H1 (cell line): Measurements from ENCODE around the gene RARRES1. TPM values are rescaled to one million over a fixed set of nuclear protein-coding genes. Genes with fewer than 3 reads are reported as not detected.

ENCODE experiments used
- CTCF ChIA-PET: fragments of 300-600 bp; sonication (Branson Sonifier 250); formaldehyde crosslinking; loops from one replicate; lab custom pipeline; 2021; ENCODE audit not compliant: partially characterized antibody; lab: Charles Lee
- POLR2A ChIA-PET: fragments of 300-600 bp; sonication (Branson Sonifier 250); formaldehyde crosslinking; loops from one replicate; lab custom pipeline; 2021; ENCODE audit warnings: inconsistent platforms; ENCODE audit not compliant: partially characterized antibody; lab: Charles Lee
- DNase-seq, 2 experiments: peaks; one replicate each; pipeline versions ENCODE4 v3.0.0 to v3.0.0-alpha.2; 2010 to 2022; ENCODE audit warnings: low spot score in 2 of 2, low read depth in 1 of 2, mixed read lengths in 1 of 2
- FAIRE-seq: peaks from 2 replicates; lab custom pipeline; 2011; peaks lifted over from hg19 to GRCh38; lab: Jason Lieb, UNC
- H2AFZ ChIP-seq: 2 replicates; pipeline ENCODE4 v1.8.1; 2012; ENCODE audit warnings: low read length, inconsistent platforms
- H2AK5ac ChIP-seq: 2 replicates; pipeline ENCODE4 v1.6.1; 2013; ENCODE audit warnings: low read depth, low read length
- H2BK120ac ChIP-seq: replicated peaks from 2 replicates; pipeline ENCODE3; 2013; ENCODE audit warnings: low read depth, low read length, inconsistent platforms
- H2BK12ac ChIP-seq: 2 replicates; pipeline ENCODE4 v1.6.1; 2013; ENCODE audit warnings: low read depth, low read length
- H2BK15ac ChIP-seq: 2 replicates; pipeline ENCODE4 v1.6.1; 2013; ENCODE audit warnings: low read length
- H2BK20ac ChIP-seq: 2 replicates; pipeline ENCODE4 v1.6.1; 2013; ENCODE audit warnings: low read length
- H2BK5ac ChIP-seq: 2 replicates; pipeline ENCODE4 v1.6.1; 2013; ENCODE audit warnings: low read depth, low read length
- H3K14ac ChIP-seq: 2 replicates; pipeline ENCODE4 v1.6.1; 2013; ENCODE audit warnings: inconsistent platforms; ENCODE audit not compliant: insufficient read length
- H3K18ac ChIP-seq: 2 replicates; pipeline ENCODE4 v1.6.1; 2013; ENCODE audit warnings: low read length; ENCODE audit errors: extremely low read depth
- H3K23ac ChIP-seq: 2 replicates; pipeline ENCODE4 v1.6.1; 2013; ENCODE audit warnings: inconsistent platforms; ENCODE audit not compliant: insufficient read length
- H3K23me2 ChIP-seq: 2 replicates; pipeline ENCODE4 v1.6.1; 2013; ENCODE audit warnings: low read depth, low read length
- H3K27ac ChIP-seq: 2 replicates; pipeline ENCODE4 v1.6.1; 2011; ENCODE audit warnings: low read depth, low read length, inconsistent platforms
- H3K27me3 ChIP-seq, 4 experiments: replicated peaks in 1 of 4; 1 replicate in 1 of 4; 2 replicates in 3 of 4; pipeline versions ENCODE4 v1.6.1 to v1.8.1; 2011 to 2013; ENCODE audit warnings: low read length in 3 of 4, mild to moderate bottlenecking in 3 of 4, inconsistent platforms in 2 of 4, mixed read lengths in 2 of 4, moderate library complexity in 1 of 4; ENCODE audit not compliant: control insufficient read depth in 3 of 4, insufficient read depth in 3 of 4; ENCODE audit errors: extremely low read depth in 1 of 4
- H3K36me3 ChIP-seq, 4 experiments: 2 replicates each; pipeline versions ENCODE4 v1.6.1 to v1.8.1; 2011 to 2013; ENCODE audit warnings: mild to moderate bottlenecking in 4 of 4, low read length in 3 of 4, moderate library complexity in 2 of 4, control low read depth in 1 of 4, inconsistent platforms in 1 of 4; ENCODE audit not compliant: insufficient read depth in 4 of 4, control insufficient read depth in 2 of 4
- H3K4ac ChIP-seq: replicated peaks from 2 replicates; pipeline ENCODE3; 2013; ENCODE audit warnings: low read length, low read depth, mixed read lengths, inconsistent platforms; ENCODE audit not compliant: insufficient read length
- H3K4me1 ChIP-seq, 4 experiments: replicated peaks in 1 of 4; 1 replicate in 1 of 4; 2 replicates in 3 of 4; pipeline versions ENCODE4 v1.6.1 to v1.8.1; 2011 to 2013; ENCODE audit warnings: low read length in 3 of 4, inconsistent platforms in 2 of 4, mixed read lengths in 1 of 4; ENCODE audit not compliant: insufficient read depth in 4 of 4, control insufficient read depth in 3 of 4
- H3K4me2 ChIP-seq, 2 experiments: 2 replicates each; pipeline versions ENCODE4 v1.6.1 to v1.8.1; 2011 to 2013; ENCODE audit warnings: low read depth in 2 of 2, low read length in 2 of 2, control low read depth in 1 of 2, inconsistent platforms in 1 of 2, mild to moderate bottlenecking in 1 of 2; ENCODE audit not compliant: insufficient read depth in 1 of 2
- H3K4me3 ChIP-seq, 4 experiments: fragments of 200-600, 300-600 bp in 1 of 4; sonication (generic), shearing (Covaris generic), sonication (Bioruptor Twin) in 1 of 4; 2 replicates each; pipeline versions ENCODE4 v1.5.1 to v1.8.1; 2011 to 2016; ENCODE audit warnings: low read length in 4 of 4, low read depth in 3 of 4, control low read depth in 2 of 4, inconsistent platforms in 2 of 4, mild to moderate bottlenecking in 2 of 4, mixed read lengths in 1 of 4, moderate library complexity in 1 of 4; ENCODE audit not compliant: insufficient read depth in 2 of 4; ENCODE audit errors: extremely low read depth in 1 of 4
- H3K56ac ChIP-seq: replicated peaks from 2 replicates; pipeline ENCODE3; 2013; ENCODE audit warnings: low read depth, mild to moderate bottlenecking, mixed read lengths, low read length, inconsistent platforms; ENCODE audit not compliant: insufficient read length
- H3K79me1 ChIP-seq: 2 replicates; pipeline ENCODE4 v1.6.1; 2013; ENCODE audit warnings: low read depth, low read length, control low read depth
- H3K79me2 ChIP-seq, 2 experiments: 2 replicates each; pipeline versions ENCODE4 v1.6.1 to v1.8.1; 2012 to 2013; ENCODE audit warnings: low read length in 2 of 2, mild to moderate bottlenecking in 2 of 2, inconsistent platforms in 1 of 2; ENCODE audit not compliant: insufficient read depth in 2 of 2, control insufficient read depth in 1 of 2
- H3K9ac ChIP-seq, 4 experiments: replicated peaks in 1 of 4; 1 replicate in 1 of 4; 2 replicates in 3 of 4; pipeline versions ENCODE4 v1.6.1 to v1.8.1; 2011 to 2013; ENCODE audit warnings: low read depth in 3 of 4, low read length in 3 of 4, control low read depth in 2 of 4, mild to moderate bottlenecking in 2 of 4, moderate library complexity in 2 of 4, inconsistent platforms in 1 of 4; ENCODE audit errors: extremely low read depth in 1 of 4
- H3K9me3 ChIP-seq, 2 experiments: 2 replicates each; pipeline versions ENCODE4 v1.6.1 to v1.8.1; 2012 to 2013; ENCODE audit warnings: mild to moderate bottlenecking in 2 of 2, moderate library complexity in 2 of 2, control low read depth in 1 of 2, inconsistent platforms in 1 of 2, low read depth in 1 of 2, low read length in 1 of 2, mixed read lengths in 1 of 2; ENCODE audit not compliant: insufficient read depth in 2 of 2
- H4K20me1 ChIP-seq, 2 experiments: replicated peaks in 1 of 2; 2 replicates each; pipeline versions ENCODE3 to v1.8.1; 2011 to 2013; ENCODE audit warnings: inconsistent platforms in 2 of 2, low read length in 2 of 2, mild to moderate bottlenecking in 1 of 2; ENCODE audit not compliant: insufficient read depth in 2 of 2, control insufficient read depth in 1 of 2
- H4K5ac ChIP-seq: 2 replicates; pipeline ENCODE4 v1.6.1; 2013; ENCODE audit warnings: low read length, low read depth, mixed read lengths, inconsistent platforms; ENCODE audit not compliant: insufficient read length
- H4K8ac ChIP-seq: 2 replicates; pipeline ENCODE4 v1.8.0; 2013; ENCODE audit warnings: mild to moderate bottlenecking, moderate library complexity, low read length, inconsistent platforms; ENCODE audit not compliant: insufficient read depth; ENCODE audit errors: extremely low read depth
- H4K91ac ChIP-seq: replicated peaks from 2 replicates; pipeline ENCODE3; 2013; ENCODE audit warnings: low read length, mixed read lengths, inconsistent platforms; ENCODE audit not compliant: insufficient read length
- BACH1 ChIP-seq: IDR thresholded peaks from 2 replicates; pipeline ENCODE4 v1.6.1; 2012; ENCODE audit warnings: low read length, improper control_type of control experiment
- CHD1 ChIP-seq: IDR thresholded peaks from 2 replicates; pipeline ENCODE4 v1.6.1; 2012; ENCODE audit warnings: low read depth, low read length, improper control_type of control experiment
- HDAC6 ChIP-seq: IDR thresholded peaks from one replicate; pipeline ENCODE4 v1.7.1; 2012; ENCODE audit warnings: low read depth, mild to moderate bottlenecking, inconsistent platforms, low read length, moderate library complexity
- RXRA ChIP-seq: IDR thresholded peaks from 2 replicates; pipeline ENCODE4 v1.6.1; 2011; ENCODE audit warnings: low read depth, mild to moderate bottlenecking, low read length, moderate library complexity; ENCODE audit not compliant: insufficient read depth
- SAP30 ChIP-seq: fragments of 300-600 bp; sonication (generic); IDR thresholded peaks from 2 replicates; pipeline ENCODE4 v1.7.1; 2012; ENCODE audit warnings: low read length, moderate library complexity, mild to moderate bottlenecking, inconsistent platforms; ENCODE audit not compliant: insufficient read depth, insufficient replicate concordance
- SP1 ChIP-seq: IDR thresholded peaks from 2 replicates; pipeline ENCODE4 v1.6.1; 2011; ENCODE audit warnings: low read depth, low read length
- SP2 ChIP-seq: IDR thresholded peaks from 2 replicates; pipeline ENCODE4 v1.6.1; 2012; ENCODE audit warnings: mild to moderate bottlenecking, low read length, inconsistent platforms
- TEAD4 ChIP-seq: IDR thresholded peaks from 2 replicates; pipeline ENCODE4 v1.6.1; 2012; ENCODE audit warnings: low read depth, low read length, inconsistent platforms, mixed read lengths
- polyA plus RNA-seq, 7 experiments: library from polyadenylated mRNA; depleted of rRNA in 3 of 7; stranded (reverse) in 5 of 7; unstranded in 2 of 7; fragments of >200 nt in 5 of 7; fragments of 200-250 nt in 2 of 7; gene quantifications; 1 replicate in 5 of 7; 2 replicates in 1 of 7; 4 replicates in 1 of 7; pipeline versions ENCODE4 v1.2.1 to v1.2.3, GENCODE V29; 2011 to 2013; ENCODE audit warnings: missing spikeins in 2 of 7, mixed read lengths in 2 of 7
- total RNA-seq: library from RNA; stranded (reverse); fragmentation: NEBNext Ultra II Directional; extraction: Animal tissue kit (Norgen Biotek cat#: 25700); gene quantifications from 2 replicates; pipeline ENCODE4 v1.2.1, GENCODE V29; 2021

Gene RARRES1
- total and polyA plus RNA-seq, 2 of the 8 experiments (the other 6 are each of a cell fraction or from before 2014, with no cell fraction given): 0.26 to 0.71 TPM

- Histone ChIP-seq H3K4me1 (peaks cover 0 to 9% (median 6%) of the 10 kb centered on the region in 4 experiments; a peak in 5 of 7 replicates), H3K4ac (no peak overlapping the region), H2BK5ac (no peak overlapping the region), H3K4me2 (no peak overlapping the region), H3K56ac (no peak overlapping the region), H3K27me3 (peaks cover 0 to 18% (median 8%) of the 10 kb centered on the region in 4 experiments; a peak in 6 of 7 replicates), H3K79me2 (no peaks in the 10 kb centered on the region), H4K5ac (no peak overlapping the region), H3K9me3 (no peaks in the 10 kb centered on the region), H2BK20ac (no peak overlapping the region), H3K36me3 (no peaks in the 10 kb centered on the region), H2AK5ac (no peak overlapping the region), H2BK12ac (no peak overlapping the region), H2BK15ac (no peak overlapping the region), H3K23me2 (peaks cover 13% of the 10 kb centered on the region; the same call in 1 of the 2 replicates), H2AFZ (no peak overlapping the region), H3K79me1 (no peaks in the 10 kb centered on the region), H3K9ac (no peak overlapping the region), H4K8ac (no peak overlapping the region), H2BK120ac (no peak overlapping the region), H4K91ac (no peak overlapping the region), H3K23ac (no peak overlapping the region), H3K27ac (no peak overlapping the region), H3K4me3 (no peak overlapping the region), H4K20me1 (peaks cover 0 to 3% of the 10 kb centered on the region in 2 experiments), H3K18ac (no peak overlapping the region), H3K14ac (no peak overlapping the region)
- ChIA-PET POLR2A (no interaction called here), CTCF (interaction anchor here (0.6 to 4.3 kb wide), 13 partner anchors 12 to 531 kb away, joined by 3 to 110 read pairs (median 5); partner anchors contain the start of gene MFSD1)
- no peak for FAIRE-seq
- TF ChIP-seq RXRA (no peak), TEAD4 (no peak), SAP30 (no peak), SP1 (no peak), CHD1 (no peak), SP2 (no peak), BACH1 (no peak), HDAC6 (no peak)
- DNase-seq: no peak
Observed at GRCh38 chr3:158728851-158729250, 3.4 kb downstream of the RARRES1 start.
